ENCODE measurements around the gene MAGED4. TPM values are rescaled to one million over a fixed set of nuclear protein-coding genes. Genes with fewer than 3 reads are reported as not detected.

Gene MAGED4, protein sequence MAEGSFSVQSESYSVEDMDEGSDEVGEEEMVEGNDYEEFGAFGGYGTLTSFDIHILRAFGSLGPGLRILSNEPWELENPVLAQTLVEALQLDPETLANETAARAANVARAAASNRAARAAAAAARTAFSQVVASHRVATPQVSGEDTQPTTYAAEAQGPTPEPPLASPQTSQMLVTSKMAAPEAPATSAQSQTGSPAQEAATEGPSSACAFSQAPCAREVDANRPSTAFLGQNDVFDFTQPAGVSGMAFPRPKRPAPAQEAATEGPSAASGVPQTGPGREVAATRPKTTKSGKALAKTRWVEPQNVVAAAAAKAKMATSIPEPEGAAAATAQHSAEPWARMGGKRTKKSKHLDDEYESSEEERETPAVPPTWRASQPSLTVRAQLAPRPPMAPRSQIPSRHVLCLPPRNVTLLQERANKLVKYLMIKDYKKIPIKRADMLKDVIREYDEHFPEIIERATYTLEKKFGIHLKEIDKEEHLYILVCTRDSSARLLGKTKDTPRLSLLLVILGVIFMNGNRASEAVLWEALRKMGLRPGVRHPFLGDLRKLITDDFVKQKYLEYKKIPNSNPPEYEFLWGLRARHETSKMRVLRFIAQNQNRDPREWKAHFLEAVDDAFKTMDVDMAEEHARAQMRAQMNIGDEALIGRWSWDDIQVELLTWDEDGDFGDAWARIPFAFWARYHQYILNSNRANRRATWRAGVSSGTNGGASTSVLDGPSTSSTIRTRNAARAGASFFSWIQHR
- total RNA-seq (2022; extraction: Qiagen RNA extraction; ENCODE audit: low read depth), result 7.2 to 10.4 TPM (median 9.5 TPM) in 5 replicates

DNA sequence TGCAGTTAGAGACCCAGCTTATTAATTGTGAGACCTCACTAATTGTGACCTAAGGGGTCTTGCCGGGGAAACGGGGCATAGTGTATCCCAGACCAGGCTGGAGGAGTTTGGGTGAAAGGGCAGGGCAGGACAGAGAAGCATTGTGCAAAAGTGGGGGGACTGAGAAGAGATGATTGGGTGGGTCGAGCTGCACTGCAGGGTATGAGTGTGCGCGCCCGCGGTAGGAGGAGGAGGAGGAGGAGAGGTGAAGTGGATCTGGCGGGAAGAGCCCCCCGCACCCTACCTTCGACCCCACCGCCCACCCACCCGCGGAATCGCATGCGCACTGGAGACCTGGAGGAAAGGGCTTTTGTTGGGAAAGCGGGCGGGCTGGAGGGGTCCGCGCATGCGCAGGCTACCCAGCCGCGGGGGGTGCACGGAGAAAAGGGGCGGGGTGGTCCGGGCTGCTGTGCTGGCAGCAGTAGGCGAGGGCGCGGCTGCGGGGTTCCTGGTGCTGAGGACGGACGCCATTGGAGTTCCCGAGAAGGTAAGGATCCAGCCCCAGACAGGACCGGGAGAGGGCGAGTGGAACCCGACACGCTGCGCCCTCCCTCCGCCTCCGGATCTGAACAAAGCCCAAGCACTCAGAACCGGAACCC lies at the start of gene MAGED4:
TSS of gene MAGED4 (plus strand) at position 449 of the 638 bp plus-strand sequence. CDS start 1,035 bp downstream, outside the sequence.

Other genes with a start within 250 kb of the MAGED4 start
- gene MAGED4B, start 115.7 kb upstream of the MAGED4 start, total RNA-seq (2022; extraction: Qiagen RNA extraction; ENCODE audit: low read depth), result 7.1 to 11.0 TPM (median 10.3 TPM) in 5 replicates
- gene XAGE2, start 184.1 kb downstream of the MAGED4 start, total RNA-seq (2022; extraction: Qiagen RNA extraction; ENCODE audit: low read depth), result not detected in 5 replicates

Data from A549 treated with DMSO at 1 μM for 4 hours (cell line).